TTC549 (cell line): ENCODE results near the gene MYO18B.
"Not testable (repeated sequence)": the region's sequence is repeated elsewhere in the genome, so short reads cannot be mapped to it uniquely, and the experiment has no call there.

ENCODE experiments used
- FAIRE-seq: peaks from 2 replicates; lab custom pipeline; 2012; peaks lifted over from hg19 to GRCh38; lab: Jason Lieb, UNC

The MYO18B gene

DNA sequence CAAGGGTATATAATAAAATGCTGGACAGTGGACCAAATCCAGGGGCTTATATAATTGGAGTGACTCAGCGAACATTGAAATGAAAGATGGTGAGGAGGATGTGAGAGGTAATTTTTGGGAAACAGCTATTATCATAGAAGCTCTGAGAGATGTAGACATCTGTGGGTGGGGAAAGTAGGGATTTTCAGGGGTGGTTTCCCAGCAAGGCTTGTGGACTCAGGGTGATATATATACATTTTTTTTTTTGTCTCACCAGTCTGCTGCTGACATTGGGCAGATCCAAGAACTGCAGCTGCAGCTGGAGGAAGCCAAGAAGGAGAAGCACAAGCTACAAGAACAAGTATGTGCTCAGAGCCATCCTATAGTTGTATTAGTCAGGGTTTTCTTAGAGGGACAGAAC, 208.1 kb downstream of the MYO18B start:
- no peak for FAIRE-seq

DNA sequence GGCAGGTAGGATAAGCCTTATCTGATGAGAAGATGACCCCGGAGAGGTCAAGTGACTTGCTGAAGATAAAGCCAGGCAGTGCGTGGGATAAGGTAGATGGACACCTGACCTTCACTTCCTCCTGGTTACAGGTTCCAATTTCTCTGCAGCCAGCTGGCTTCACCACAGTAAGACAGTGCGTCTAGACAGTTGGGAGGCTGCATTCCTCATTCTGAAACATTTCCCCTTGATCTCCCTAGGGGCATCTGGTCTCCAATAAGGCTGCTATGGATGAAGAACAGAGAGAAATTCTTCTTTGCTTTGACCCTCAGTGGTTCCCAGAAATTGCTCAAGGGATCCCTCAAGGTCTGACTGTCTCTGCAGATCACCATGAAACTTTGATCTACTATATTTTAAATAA, 211.3 kb downstream of the MYO18B start:
- no peak for FAIRE-seq

DNA sequence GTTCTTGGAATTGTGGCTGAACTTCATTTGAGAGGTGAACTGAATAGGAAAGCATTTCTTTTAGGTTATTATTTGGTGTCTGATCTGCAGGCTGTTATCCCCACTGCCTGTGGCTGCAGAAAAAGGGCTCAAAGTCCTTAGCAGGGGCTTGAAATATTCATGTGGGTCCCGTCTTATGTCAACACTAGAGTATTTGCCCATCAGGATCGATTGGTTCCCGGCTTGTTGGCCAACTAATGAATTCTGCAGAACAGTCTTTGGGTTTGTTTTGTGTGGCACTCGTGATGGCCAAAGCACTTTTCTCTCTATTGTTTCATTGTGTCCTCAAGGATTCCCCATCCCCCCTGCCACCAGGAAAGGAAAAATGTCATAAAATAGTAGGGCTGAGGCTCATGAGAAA, 211.9 kb downstream of the MYO18B start:
- no peak for FAIRE-seq

DNA sequence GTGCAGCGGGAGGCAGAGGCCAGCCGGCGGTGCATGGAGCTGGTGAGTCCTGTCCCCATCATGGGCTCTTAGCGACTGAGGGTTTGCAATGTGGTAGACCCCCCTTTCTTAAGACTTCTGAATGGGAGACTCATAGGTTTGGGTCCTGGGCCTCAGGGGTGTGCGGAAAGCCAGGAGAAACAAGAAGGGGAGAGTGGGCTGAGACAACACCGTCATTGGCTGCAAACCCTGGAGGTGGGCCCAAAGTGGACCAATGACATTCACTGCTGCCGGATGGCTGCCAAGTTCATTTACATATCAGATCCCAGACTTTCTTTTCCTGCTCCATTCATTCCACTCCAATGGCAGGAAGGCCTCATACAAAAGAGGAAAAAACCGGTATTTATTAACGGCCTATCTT, 213.3 kb downstream of the MYO18B start:
- FAIRE-seq, result no peak

DNA sequence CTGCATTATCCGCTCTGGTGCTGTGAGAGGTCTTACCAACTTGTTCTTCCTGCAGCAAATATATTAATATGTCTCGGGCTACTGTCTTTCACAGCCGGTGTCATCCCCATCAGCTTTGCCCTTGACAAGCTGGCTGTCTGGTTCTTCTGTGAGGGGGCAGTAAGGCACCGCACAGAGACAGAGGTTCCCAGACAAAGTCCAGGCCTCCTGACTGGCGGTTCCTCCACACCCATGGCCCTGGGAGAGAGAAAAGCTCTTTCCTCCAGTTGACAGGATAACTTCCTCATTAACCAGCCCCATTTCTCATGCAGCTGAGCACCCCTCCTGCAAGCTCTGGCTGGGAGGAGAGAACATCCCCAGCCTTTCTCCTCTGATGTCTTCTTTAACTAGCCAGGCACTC, 214.8 kb downstream of the MYO18B start:
- no peak for FAIRE-seq

DNA sequence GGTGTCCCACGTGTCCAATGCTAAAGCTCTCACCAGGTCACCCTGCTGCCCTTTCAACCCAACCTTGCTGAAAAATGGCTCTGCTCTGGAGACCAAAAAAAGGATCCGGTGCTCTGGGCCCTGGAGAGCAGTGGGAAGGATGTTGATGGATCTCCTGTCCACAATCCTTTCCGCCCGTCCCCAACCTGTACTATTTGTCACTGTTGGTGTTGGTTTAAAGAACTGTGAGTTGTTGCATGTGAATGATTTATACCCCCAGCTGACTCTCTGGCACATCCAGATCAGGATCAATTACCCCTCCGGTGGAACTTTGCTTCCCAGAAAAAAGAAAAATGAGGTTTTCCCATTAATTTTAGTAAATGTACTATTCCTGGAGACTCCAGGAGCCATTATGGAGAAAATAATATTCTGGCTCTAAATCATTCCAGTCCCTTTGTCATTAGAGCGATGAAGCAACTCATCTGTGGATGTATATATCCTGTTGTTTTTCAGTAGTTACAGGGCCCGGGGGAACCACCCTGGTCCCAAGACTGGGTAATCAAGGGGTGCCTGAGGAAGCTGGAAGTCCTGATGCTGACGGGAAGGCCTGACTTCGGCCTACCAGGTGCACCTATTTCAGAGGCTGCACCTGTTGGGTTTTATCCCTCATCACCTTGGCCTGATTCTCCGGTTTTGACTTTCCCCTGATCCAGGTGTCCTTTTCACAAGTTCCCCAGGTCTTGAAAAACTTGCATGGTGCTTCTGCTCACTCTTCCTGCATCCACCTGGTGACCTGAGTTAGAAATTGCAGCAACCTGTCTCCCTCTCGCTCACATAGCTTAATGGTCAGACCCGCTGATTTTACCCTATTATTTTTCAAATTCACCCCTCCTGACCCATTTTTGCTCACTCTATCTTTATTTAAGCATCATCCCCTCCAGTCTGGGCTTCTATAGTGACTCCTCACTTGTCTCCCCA, 218.1 kb downstream of the MYO18B start:
- FAIRE-seq, result no peak

DNA sequence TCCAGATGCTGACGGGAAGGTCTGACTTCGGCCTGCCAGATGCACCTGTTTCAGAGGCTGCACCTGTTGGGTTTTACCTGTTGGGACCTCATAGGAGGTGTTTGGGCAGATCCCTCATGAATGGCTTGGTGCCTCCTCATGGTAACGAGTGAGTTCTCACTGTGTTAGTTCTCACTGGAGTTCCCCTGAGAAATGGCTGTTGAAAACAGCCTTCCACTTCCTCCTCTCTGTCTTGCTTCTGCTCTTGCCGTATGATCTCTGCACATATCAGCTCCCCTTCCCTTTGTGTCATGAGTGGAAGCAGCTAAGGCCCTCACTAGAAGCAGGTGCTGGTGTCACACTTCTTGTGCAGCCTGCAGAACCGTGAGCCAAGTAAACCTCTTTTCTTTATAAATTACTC, 219.7 kb downstream of the MYO18B start:
- FAIRE-seq, result no peak

DNA sequence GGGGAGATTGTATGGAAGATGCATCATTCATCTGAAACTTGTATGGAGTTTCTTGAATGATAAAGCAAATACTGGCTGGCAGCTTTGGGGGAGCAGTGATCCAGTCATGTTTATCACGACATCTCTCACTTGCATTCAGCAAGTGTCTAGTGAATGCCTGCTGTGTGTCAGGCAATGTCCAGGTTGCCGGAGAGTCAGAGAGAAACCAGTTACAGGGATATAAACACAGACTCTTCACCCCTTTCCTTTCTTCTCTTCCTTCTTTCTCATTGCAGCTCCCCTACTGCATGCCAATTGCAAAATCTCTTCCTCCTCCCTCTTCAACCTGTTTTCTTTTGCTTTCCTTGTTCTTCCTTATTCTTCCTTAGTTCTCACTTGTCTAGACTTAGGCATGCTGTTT, 220.7 kb downstream of the MYO18B start:
- no peak for FAIRE-seq

DNA sequence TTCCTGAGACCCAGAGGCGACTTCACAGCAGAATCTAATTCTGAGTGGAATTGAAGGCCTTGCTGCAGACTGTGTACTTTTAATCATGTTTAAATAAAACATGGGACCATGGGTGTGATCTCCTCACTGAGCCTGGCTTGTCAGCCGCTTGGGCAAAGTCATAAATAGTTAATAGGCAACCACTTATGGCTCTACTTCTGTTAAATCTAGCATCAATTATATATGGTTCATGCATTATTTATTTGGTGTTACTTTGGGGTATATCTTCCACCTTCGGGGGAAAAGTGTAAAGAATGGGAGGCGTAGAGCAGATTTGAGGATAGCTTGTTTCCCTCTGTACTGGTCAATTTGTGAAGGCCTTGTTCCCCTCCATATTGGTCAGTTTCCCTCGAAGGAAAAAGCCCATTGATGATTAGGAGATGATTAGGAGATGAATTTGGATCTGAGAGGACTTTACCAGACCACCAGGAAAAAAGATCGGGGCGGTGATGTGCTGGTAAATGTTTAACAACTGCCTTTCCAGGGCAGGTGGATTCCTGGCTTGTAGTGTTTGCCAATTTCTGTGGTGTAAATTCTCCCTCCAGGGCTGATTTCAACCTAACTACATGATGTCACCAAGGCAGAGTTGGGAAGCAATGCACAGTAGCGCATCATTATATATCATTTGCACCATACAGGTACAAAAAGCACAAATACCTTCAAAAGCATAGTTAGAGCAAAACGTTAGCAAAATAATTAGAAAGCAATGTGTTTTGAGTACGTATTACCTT, 223.2 kb downstream of the MYO18B start:
- FAIRE-seq, result no peak

DNA sequence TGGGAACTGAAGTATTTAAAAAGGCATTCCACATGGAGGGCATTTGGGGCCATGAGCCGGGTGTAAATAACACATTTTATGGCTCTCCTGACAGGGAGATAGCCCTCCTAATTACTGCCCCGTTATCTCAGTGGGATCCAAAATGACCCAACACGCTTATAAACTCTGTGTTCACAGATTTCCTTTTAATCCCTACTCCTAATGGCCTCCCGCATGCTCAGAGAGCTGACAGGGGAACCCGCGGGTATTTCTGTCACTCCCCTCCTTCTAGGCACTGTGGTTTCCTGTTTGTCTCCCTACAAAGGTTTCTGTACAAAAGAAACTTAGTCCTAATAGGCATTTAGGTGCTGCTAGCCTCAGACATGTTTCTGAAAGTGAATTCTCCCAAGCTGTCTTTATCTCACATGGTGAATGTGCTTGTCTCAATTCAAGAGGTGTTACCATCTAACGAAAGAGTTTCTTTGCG, 224.5 kb downstream of the MYO18B start:
- FAIRE-seq, result no peak

DNA sequence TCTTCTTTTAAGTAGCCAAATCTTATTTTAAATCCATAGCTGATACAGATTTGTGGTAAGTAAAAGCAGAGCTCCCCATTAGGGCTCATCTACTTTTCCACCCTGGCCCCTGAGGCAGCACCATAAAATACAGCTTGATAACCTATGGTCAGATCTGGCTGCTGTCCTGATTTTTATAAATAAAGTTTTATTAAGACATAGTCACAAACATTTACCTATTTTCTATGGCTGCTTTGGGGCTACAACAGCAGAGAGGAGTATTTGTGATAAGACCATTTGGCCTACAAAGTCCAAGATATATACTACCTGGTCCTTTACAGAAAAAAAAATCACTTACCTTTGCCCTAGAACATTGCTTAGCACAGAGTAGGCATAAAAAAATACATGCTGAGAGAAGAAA, 227.3 kb downstream of the MYO18B start:
- FAIRE-seq, result no peak

DNA sequence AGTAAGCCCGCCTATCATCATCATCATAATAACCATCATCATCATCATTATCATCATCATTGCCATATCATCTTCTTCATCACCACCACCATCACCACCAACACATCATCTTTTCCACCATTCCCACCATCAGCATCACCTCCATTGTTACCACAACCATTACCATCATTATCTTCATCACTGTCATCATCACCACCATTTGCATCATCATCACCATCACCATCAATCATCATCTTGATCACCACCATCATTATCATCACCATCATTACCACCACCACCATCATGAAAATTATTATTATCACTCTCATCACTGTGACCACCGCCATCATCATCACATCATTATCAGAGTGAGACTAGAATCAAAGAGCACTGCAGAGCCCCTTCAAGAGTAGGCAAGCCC, 227.9 kb downstream of the MYO18B start:
- FAIRE-seq, result no peak

DNA sequence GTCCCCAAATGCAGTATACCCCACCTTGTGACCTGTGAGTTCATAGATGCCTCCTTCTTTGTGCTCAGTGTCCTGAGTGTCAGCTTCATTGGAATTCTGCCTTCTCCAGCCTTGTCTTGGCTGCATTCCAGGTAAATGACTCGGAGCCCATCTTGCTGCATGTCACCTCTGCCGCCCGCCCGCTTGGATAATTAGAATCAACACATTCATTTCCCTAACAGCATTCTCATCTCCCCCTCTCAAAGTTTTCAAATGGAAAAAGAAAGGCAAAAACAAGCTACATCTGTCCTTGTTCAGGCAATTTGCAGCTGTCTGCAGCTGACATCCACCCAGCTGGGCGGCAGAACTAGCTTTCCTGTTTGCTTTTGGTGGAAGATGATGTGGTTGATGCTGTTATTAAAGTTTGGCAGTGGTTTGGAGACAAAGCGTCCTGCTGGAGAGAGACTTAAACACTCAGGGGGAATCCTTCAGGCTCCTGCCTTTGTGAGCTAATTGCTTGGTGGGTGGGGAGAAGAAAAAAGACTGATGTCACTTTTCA, 228.5 kb downstream of the MYO18B start:
- FAIRE-seq, result no peak

DNA sequence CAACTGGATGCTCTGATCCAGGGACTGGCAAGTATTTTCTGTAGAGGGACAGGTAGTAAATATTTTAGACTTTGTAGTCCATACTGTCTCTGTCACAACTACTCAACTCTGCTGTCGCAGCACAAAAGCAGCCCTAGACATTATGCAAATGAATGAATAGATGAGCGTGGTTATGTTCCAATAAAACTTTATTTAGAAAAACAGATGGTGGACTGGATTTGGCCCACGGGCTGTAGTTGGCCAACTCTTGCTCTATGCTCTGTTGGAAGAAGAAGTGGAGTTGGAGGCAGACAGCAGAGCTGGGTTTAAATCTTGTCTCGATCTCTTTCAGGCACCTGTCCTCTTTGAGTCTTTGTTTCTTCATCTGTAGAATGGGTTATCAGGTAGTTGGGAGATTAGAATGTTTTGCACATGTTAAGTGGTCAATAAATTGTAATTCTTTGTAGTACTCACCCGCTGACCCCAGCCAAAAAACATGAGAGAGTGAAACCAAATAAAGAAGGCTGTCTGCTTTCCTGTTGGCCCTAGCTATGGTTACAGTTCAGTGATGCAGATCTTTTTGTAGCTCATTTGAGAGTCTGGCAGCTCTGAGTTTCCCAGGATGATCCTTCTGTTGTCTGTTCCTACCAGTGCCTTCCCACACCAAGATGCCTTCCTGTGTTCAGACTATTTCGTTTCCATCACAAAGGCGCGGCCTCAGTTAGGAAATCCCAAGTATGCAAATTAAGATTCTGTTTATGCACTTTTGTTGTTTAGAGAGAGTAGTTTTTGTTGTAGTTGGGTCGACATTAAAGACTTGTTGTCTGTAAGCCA, 229.2 kb downstream of the MYO18B start:
- FAIRE-seq, result no peak

DNA sequence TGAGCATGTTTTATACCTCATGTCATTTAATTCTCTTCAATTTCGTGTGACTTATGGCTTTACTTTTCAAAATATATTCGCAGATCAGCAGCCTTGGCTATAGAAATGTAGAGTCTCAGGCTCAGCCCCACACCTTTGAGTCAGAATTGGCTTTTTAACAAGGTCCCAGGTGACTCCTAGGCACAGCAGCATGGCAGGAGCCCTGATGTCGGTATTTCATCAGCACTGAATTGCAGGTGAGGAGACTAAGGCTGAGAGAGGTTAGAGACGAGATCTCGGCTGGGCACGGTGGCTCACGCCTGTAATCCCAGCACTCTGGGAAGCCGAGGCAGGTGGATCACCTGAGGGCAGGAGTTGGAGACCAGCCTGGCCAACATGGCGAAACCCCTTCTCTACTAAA, 230.4 kb downstream of the MYO18B start:
- no peak for FAIRE-seq

DNA sequence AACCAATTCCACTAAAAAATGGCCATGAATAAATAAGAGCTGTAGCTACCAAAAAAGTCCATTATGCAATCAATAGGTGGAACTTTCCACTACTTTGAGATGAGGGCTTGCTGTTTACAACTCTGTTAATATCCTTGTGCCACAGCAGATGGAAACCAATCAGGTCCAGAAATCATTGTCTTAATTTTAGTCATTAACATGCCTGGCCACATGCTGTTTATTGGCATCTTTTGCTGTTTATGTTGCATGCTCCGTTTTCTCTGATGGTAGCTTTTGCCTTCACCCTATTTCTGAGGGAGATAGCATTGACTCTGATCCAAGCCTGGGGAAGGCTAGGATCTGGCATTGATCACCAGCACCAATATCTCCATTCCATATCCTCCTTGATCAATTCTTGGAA, 234.4 kb downstream of the MYO18B start:
- no peak for FAIRE-seq

DNA sequence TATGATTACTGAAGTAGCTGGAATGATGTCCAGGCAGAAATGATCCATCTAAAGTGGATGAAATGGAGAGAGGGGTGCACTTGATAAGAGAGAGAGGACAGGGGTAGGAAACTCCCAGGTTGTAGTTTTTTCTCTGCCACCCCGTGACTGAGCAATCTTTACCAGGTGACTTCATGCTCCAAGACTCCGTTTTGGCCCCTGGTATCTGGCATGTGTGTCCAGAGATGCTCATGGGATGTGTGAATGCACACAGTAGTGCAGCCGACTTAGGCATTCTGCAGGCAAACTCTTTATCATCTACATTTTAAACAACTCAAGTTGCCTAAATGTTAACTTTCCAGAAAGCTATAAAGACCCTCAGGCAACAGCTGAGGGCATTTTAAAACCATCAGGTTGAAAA, 238.0 kb downstream of the MYO18B start:
- no peak for FAIRE-seq

DNA sequence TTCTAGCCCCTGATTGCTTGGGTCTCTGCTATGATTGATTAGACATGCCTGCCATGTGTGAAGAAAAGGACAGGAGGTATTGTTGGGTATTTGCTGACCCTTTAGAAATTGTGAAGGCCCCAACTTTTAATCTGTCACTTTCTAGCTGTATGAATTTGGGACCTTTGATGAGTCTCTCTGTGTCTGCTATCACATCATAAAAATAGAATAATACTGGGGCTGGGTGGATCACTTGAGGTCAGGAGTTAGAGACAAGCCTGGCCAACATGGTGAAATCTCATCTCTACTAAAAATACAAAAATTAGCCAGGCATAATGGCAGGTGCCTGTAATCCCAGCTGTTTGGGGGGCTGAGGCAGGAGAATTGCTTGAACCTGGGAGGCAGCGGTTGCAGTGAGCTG, 242.9 kb downstream of the MYO18B start:
- not testable (repeated sequence) for FAIRE-seq

DNA sequence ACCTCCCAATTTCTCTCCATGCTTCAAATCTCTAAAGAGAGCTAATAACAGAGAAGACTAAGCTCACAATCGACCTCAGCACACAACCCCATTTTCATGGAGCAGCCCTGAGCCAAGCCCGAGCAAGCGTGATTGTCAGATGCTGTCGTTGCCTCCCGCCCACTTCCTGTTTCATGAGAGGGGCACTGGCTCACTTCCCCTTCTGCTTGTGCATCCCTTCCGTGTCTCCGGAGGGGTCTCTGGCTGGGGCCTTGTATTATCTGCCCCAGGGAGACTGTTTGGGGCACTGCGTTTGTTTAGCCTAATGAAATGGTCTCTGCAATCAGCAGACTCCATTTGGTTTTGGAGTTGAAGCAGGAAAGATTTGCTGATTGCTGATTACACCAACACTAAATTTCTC, 246.0 kb downstream of the MYO18B start:
- FAIRE-seq, result no peak

DNA sequence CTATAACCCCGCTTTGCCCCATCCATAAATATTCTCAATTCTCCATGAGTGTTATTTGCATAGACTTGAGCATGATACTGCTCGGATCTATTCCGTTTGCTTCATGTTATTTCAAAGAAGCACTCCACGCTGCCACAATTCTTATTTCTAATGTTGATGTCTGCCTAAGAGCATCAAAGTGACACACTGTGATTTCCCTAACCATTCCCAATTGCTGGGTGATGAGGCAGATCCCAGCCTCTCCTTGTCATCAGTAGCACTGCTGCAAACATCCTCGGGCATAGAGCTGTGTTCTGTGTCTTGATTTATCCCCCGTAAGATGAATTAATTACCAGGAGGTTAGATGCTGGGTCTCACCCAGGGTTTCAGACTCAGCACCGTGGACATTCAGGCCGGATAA, 249.0 kb downstream of the MYO18B start:
- no peak for FAIRE-seq

DNA sequence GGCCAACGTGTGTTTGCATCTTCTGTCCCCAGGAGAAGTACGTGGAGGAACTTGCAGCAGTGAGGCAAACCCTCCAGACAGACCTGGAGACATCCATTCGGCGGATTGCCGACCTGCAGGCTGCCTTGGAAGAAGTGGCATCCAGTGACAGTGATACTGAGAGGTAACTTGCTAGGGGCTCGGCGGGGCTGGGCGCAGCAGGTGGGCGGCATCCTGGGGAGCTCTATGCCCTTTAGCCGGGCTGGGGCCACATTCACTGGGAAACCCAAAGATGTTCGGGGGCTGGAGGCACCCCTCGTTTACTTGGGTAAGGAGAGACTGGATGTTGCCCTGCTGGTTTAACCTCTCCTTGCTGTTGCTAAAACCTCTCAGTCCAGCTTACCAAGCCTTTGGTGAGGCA, 250.3 kb downstream of the MYO18B start:
- no peak for FAIRE-seq

DNA sequence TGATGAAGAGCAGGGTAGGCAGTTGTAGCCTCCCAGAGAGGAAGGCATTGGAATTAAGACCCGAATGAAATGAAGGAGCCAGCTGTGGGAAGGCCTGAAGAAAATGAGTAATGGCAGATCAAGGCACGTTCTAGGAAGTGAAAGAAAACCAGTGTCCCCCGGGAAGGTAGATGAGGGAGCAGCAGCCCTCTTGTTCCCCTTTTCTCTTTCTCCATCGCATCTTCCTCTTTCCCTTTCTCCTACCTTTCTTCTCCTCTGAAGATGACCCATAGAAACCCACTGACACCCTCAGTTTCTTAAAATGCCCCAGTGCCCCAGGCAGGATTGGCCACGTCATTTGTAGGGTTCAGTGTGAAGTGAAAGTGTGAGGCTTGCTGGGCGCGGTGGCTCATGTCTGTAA, 254.7 kb downstream of the MYO18B start:
- no peak for FAIRE-seq
